Measurements from ENCODE around the gene CCDC24. TPM values are rescaled to one million over a fixed set of nuclear protein-coding genes. Genes with fewer than 3 reads are reported as not detected.
A peak's percentile ranks its signal among the peaks of the same experiment; 100 is the strongest.

The CCDC24 gene
- polyA plus RNA-seq, 1 donor from 2014 or later: 5.3 TPM

DNA sequence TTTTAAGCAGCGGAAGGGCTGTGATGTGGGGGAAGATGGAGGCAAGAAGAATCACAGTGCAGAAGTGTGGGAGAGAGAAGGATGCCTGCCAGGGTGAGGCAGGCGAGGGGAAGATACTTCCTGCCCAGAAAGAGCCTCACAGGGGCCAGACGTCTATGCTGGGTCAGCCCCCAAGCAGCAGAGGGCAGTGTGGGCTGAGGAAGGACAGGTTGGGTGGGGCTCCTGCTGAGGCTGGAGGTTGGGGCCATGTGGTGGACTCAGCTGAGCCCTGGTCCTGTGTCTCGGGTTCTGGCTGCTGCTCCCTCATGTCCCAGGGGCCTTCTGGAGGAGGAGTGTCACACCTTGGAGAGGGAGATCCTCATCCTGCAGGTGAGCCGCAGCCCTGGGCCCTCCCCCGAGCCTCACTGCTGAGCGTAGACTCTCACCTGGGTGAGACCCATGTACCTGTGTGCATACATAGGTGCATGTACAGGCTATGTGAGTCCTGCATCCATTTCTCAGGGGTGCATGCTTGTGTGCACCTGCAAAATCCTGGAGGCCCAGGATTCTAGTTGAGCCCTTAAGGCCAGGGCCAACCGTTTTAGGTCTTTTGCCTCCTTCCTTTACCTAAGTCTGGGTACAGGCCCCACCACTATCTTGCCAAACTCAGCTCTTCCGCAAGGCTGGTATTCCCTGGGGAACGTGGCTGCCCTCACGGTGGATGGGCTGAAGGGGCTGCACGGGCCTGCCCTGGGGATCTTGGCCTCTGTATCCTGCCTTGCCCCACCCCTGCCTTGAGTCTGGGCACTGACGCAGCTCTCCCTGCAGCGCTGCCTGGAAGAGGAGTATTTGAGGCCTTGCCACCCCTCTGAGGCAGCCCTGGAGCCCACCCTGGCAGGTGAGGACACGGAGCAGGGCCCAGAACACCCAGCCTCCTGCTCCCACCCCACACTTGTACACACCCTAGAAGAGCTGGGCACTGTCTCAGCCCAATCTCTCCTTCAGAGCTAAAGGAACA, 3.7 kb downstream of the CCDC24 start:
- H3K4me1 Mint-ChIP-seq: peaks cover 19 to 22% (median 20%) of the 10 kb centered on the region in 3 donors
- peaks cover 3% of the 10 kb centered on the region for H3K36me3 Mint-ChIP-seq
- H3K27me3 Mint-ChIP-seq: no peaks in the 10 kb centered on the region
- no peak overlapping the region for H3K4me3 Mint-ChIP-seq
- H3K9me3 Mint-ChIP-seq: no peaks in the 10 kb centered on the region
- peak overlapping the region in 1 of 3 donors; percentile 57 for H3K27ac Mint-ChIP-seq

DNA sequence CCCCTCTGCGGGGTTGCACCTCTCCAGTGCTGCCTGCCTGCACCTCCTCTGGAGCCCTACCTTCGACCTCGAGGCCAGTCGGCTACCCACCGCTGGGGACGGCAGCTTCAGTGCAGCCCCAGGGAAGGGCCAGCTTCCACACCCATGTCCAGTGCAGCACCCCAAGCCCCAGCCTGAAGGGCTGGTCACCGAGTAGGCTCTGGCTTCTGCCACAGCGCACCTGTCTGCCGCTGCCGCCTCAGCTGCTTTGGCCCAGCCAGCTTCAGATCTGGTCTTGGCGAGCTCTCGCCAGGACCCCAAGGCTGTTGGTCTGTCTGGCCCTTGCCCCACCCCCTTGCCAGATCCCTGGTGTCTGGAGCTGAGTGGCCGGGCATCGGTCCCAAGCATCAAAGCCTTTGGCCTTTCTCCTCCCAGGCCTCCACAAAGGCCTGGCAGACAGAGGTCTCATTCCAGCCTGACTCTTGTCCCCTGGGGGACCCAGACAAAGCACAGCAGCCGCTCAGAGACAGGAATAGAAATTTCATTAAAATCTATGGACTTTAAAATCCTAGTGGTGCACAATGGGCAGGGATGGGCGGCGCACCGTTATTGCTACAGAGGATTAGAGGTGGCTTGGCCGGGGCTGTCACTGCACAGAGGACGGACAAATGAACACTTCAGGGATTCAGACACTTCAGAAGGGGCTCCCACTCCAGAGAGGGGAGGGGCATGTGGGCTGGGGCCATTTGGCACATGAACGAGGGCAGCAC, 4.8 kb downstream of the CCDC24 start:
- H3K36me3 Mint-ChIP-seq: peaks cover 3% of the 10 kb centered on the region
- H3K27ac Mint-ChIP-seq: no peak overlapping the region
- no peaks in the 10 kb centered on the region for H3K27me3 Mint-ChIP-seq
- no peak overlapping the region for H3K4me3 Mint-ChIP-seq
- no peaks in the 10 kb centered on the region for H3K9me3 Mint-ChIP-seq
- peaks cover 16 to 22% (median 17%) of the 10 kb centered on the region in 3 donors for H3K4me1 Mint-ChIP-seq

DNA sequence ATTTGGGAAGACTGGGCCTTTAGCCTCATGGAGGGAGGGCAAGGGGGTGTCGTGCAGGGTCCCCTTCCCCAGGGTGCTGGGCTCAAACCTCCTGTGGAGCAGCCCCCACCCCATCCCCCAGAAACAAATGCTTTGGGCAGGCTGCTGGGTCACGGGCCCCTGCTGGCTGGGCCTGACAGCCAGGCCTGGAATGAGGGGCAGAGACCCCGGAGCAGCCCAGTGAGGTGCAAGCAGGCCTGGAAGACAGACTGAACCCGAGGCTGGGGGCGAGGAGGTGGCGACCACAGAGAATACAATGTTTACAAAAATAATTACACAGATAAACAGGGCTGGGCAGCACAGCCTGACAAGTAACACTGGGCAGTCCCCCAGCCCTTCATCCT, 5.3 kb downstream of the CCDC24 start:
- Mint-ChIP-seq H3K27me3 (no peaks in the 10 kb centered on the region), H3K9me3 (no peaks in the 10 kb centered on the region), H3K4me3 (no peak overlapping the region), H3K27ac (no peak overlapping the region), H3K4me1 (peaks cover 13 to 20% (median 16%) of the 10 kb centered on the region in 3 donors), H3K36me3 (peaks cover 3% of the 10 kb centered on the region)

DNA sequence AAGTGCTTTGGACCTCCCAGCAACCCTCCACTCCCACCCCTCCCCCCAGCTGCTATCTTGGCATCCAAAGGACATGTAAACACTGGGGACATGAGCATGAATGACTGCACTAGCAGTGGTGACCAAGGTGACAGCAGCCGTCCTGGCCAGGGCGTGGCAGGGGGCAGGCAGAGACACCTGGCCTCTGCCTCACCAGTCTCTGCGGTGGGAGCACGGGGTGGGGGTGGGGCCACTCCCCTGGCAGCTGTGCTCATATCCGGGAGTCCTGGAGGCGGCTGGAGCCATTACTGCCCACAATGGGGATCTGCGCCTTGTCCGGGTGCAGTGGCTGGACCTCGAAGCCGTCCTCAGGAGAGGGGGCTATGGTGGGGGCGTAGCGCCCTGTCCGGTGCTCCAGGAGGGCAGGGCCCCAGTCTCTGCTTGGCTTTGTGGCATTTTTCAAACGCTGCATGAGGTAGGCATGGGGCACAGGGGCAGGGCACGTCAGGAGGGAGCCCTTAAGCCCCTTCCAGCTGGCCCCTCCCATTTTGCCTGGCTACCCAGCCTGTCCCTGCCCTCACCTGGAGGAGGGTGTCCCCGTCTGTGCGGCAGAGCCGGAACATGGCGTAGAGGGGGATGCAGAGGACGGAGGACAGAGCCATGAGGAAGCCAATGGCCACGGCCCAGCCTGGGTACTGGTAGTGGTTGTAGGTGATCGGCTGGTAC, 6.0 kb downstream of the CCDC24 start:
- Mint-ChIP-seq H3K27me3 (no peaks in the 10 kb centered on the region), H3K4me3 (no peak overlapping the region), H3K4me1 (peaks cover 12 to 16% (median 15%) of the 10 kb centered on the region in 3 donors), H3K9me3 (no peaks in the 10 kb centered on the region), H3K36me3 (peaks cover 3% of the 10 kb centered on the region), H3K27ac (peak overlapping the region in 1 of 3 donors; percentile 39)

DNA sequence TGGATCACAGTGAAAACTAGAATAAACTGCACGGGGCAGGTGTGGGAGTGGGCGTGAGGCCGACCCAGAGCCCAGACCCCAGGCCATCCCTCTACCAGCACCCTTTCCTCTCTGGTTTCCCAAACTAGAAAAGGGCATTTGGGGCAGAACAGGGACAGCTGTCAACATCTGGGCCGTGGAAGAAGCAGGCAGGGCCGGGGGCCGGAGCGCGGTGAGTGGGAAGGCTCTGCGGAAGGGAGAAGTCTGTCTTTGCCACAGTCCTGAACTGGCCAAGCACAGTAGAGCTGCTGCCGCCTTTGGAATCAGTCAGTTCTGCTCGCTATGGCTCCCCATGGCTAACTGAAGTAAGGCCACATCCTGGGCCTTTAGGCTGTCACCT, 6.6 kb downstream of the CCDC24 start:
- H3K36me3 Mint-ChIP-seq: peaks cover 3% of the 10 kb centered on the region
- H3K9me3 Mint-ChIP-seq: no peaks in the 10 kb centered on the region
- H3K4me1 Mint-ChIP-seq: peaks cover 7 to 11% (median 10%) of the 10 kb centered on the region in 3 donors
- peak overlapping the region in 1 of 3 donors; percentile 39 for H3K27ac Mint-ChIP-seq
- no peak overlapping the region for H3K4me3 Mint-ChIP-seq
- H3K27me3 Mint-ChIP-seq: no peaks in the 10 kb centered on the region

DNA sequence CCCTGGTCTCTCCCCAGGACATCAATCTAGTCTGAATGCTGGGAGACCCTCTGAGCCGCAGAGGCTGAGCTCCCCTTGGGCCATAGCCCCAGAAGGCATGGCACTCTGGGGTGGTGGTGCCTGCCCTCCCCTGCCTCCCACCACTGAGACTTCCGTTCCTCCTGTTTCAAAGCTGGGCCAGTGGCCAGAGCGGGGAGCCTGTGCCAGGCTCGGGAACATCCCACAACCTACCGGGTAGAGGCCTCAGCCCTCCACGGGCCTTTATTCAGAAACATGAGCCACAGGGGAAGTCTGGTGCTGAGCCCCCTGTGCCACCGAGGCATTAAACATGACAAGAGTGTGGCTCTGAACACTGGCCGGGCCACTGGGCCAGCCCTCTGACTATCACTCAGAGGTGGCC, 8.1 kb downstream of the CCDC24 start:
- H3K4me3 Mint-ChIP-seq: no peak overlapping the region
- peak overlapping the region in 1 of 3 donors; percentile 69 for H3K27ac Mint-ChIP-seq
- no peaks in the 10 kb centered on the region for H3K27me3 Mint-ChIP-seq
- peaks cover 0 to 3% (median 2%) of the 10 kb centered on the region in 3 donors for H3K4me1 Mint-ChIP-seq
- peaks cover 3% of the 10 kb centered on the region for H3K36me3 Mint-ChIP-seq
- no peaks in the 10 kb centered on the region for H3K9me3 Mint-ChIP-seq

DNA sequence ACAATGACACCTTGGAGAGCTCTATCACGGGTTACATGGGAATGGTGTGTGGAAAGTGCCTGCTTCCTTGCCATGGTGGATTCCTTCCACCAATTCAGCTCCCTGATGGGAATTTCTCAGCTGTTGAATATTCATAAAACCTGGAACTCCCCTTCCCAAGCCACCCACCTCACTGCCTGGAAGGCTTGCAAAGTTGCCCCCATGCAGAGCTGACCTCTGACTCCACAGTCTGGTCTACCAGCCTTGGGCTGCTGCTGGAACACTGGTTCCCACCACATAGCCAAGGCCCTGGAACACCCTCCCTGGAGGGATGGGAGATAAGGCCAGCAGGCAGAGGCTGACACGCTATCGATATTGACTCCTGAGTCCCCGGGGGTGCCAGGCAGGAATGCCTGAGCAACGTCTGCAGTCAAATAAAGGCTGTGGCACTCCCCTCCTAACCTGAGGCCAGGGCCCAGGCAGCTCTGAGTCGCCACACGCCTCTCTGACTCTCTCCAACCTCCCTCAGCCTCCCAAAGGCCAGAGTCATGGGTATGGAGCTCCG, 8.8 kb downstream of the CCDC24 start:
- H3K4me3 Mint-ChIP-seq: no peak overlapping the region
- no peaks in the 10 kb centered on the region for H3K4me1 Mint-ChIP-seq
- H3K36me3 Mint-ChIP-seq: no peaks in the 10 kb centered on the region
- no peaks in the 10 kb centered on the region for H3K27me3 Mint-ChIP-seq
- no peak overlapping the region for H3K27ac Mint-ChIP-seq
- H3K9me3 Mint-ChIP-seq: no peaks in the 10 kb centered on the region

DNA sequence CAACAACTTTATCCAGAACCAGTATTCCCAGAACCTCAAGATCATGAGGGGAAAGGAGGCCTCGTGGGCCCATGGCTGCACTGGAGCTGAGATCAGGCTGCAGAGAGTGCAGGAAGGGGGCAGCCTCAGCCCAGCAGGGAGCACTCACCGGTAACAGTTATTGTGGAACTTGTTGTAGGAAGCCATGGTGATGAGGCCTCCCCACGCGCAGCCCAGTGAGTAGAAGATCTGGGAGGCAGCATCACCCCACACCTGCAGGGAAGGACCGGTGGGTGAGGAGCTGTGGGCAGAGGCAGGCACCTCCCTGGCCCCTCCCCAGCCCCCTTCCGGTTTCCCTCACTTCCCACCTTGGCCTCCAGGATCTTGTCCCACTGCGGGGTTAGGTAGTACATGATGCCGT, 10.8 kb downstream of the CCDC24 start:
- H3K4me3 Mint-ChIP-seq: no peak overlapping the region
- no peak overlapping the region for H3K27ac Mint-ChIP-seq
- H3K4me1 Mint-ChIP-seq: peaks cover 0 to 3% (median 0%) of the 10 kb centered on the region in 3 donors
- no peaks in the 10 kb centered on the region for H3K36me3 Mint-ChIP-seq
- H3K9me3 Mint-ChIP-seq: no peaks in the 10 kb centered on the region
- H3K27me3 Mint-ChIP-seq: no peaks in the 10 kb centered on the region

DNA sequence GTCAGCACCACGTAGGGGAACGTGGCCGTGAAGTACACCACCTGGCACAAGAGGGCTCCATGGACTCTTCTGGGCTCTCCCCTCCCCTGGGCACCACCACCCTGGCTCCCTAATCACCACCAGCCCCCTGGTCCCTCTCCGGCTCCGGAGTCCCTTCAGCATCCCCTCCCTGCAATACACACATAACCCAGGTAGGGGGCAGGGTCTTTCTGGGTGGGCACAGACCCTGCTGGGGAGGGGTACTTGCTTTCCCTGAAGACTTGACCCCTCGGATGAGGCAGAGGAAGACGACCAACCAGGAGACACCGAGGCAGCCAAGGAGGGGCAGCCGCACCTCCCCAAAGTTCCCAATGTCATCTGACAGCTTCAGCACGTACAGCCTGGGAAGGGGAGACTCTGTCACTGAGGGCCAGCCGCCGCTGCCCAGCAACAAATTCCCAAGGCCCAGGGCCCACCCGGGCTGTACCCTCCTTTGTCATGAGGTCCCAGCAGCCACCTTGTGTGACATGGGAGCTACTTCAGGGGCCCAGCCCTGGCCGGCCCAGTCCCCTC, 11.3 kb downstream of the CCDC24 start:
- Mint-ChIP-seq H3K36me3 (no peaks in the 10 kb centered on the region), H3K4me1 (peaks cover 0 to 3% (median 0%) of the 10 kb centered on the region in 3 donors), H3K27me3 (no peaks in the 10 kb centered on the region)

DNA sequence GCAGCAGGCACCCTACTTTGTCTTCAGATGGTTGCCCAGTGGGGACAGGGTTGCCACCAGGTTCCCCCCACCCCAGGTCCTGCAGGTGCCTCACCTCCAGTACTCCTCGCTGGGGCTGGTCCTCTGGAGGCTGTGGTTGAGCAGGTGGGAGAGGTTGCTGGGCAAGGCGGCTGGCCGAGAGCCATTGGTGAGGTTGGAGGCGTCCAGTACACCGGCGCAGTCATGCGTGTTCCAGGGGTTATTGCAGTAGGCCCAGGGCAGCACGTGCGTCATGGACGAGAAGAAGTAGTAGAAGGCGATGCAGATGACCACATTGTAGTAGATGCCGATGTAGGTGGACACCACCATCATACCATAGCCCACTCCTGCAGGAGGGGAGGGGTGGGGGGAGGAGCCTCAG, 16.9 kb downstream of the CCDC24 start:
- H3K36me3 Mint-ChIP-seq: no peaks in the 10 kb centered on the region
- H3K4me1 Mint-ChIP-seq: peaks cover 0 to 3% (median 0%) of the 10 kb centered on the region in 3 donors
- H3K4me3 Mint-ChIP-seq: no peak overlapping the region
- H3K27ac Mint-ChIP-seq: peak overlapping the region in 1 of 3 donors; percentile 27
- H3K27me3 Mint-ChIP-seq: no peaks in the 10 kb centered on the region
- H3K9me3 Mint-ChIP-seq: no peaks in the 10 kb centered on the region

More for the DNA sequence above, 11.3 kb downstream of the CCDC24 start:
- Mint-ChIP-seq H3K27ac (no peak overlapping the region), H3K4me3 (no peak overlapping the region), H3K9me3 (no peaks in the 10 kb centered on the region)

DNA sequence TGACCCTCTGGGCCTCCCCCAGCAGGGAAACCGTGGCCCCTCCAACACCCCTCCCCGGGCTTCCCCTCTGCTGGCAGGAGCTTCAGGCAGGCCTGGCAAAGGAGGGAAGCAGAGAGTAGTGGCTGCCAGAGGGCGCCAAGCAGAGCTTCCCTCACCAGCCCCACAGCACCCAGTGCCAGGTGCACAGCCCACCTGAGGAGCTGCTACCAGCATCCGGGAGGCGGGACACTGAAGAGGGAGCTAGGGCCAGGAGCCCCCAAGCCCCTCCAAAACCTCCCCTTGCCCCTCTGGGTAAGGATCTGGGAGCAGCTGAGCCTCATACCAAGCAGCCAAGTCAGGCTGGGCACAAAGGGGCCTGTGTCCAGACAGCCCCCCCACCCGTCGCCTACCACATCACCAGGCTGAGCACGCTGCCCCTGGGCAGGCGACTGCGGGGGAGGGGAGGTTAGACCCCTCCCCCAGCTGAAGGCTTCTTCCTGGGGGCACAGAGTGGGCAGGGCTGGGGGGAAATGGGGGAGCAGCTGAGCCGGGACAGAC, 19.6 kb downstream of the CCDC24 start:
- no peaks in the 10 kb centered on the region for H3K36me3 Mint-ChIP-seq
- H3K27me3 Mint-ChIP-seq: no peaks in the 10 kb centered on the region
- no peaks in the 10 kb centered on the region for H3K9me3 Mint-ChIP-seq

DNA sequence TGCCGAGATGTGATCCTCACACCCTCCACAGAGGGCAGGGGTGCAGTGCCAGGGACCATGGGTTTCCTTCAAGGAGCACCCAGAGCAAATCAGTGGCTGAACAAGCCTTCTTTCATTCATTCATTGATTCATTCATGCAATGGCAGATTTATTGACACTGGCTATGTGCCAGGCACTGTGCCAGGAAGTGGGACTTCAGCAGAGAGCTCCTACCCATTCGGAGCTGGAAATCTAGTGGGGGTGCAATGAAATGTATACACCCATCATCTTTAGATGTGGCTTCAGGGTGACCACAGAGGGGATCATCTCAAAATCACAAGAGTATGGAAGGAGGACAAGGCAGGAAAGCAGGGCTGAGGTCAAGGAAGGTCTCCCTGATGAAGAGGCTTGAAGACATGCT, 21.0 kb downstream of the CCDC24 start:
- no peaks in the 10 kb centered on the region for H3K36me3 Mint-ChIP-seq
- H3K9me3 Mint-ChIP-seq: no peaks in the 10 kb centered on the region
- H3K27ac Mint-ChIP-seq: no peak overlapping the region
- no peak overlapping the region for H3K4me3 Mint-ChIP-seq
- no peaks in the 10 kb centered on the region for H3K4me1 Mint-ChIP-seq
- no peaks in the 10 kb centered on the region for H3K27me3 Mint-ChIP-seq

More for the DNA sequence above, 19.6 kb downstream of the CCDC24 start:
- Mint-ChIP-seq H3K4me1 (peaks cover 0 to 3% (median 0%) of the 10 kb centered on the region in 3 donors), H3K4me3 (no peak overlapping the region), H3K27ac (no peak overlapping the region)

DNA sequence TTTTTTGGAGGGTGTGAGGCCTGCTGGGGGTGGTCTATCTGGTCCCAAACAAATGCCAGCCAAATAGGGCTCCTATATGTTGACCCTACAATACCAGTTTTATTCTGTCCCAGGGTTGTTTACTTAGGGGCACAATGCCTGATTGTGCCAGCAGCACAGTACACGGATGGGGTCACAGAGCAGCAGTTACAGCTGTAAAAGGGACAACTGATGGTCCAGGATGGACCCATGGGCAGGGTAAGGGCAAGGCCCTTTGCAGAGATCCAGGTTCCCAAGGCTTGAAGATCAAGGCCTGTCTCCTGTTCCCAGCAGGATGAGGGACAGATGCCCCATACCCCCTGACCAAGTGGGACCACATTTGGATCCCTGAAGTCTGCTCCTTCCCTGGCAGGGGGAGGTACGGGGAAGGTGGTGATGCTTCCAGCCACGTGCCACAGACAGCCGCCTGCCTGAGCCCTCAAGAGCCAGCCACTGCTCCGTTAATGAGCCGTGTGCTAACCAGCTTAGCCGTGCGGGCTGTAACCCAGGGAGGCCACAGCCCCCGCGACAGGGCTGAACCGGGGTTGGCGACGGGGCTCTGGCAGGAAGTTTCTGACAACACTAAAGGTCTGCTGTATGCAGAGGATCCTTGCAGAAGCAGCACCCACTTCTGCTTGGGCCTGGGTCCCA, 21.7 kb downstream of the CCDC24 start:
- H3K4me1 Mint-ChIP-seq: no peaks in the 10 kb centered on the region
- no peak overlapping the region for H3K27ac Mint-ChIP-seq
- no peak overlapping the region for H3K4me3 Mint-ChIP-seq
- no peaks in the 10 kb centered on the region for H3K36me3 Mint-ChIP-seq
- no peaks in the 10 kb centered on the region for H3K9me3 Mint-ChIP-seq
- H3K27me3 Mint-ChIP-seq: no peaks in the 10 kb centered on the region

DNA sequence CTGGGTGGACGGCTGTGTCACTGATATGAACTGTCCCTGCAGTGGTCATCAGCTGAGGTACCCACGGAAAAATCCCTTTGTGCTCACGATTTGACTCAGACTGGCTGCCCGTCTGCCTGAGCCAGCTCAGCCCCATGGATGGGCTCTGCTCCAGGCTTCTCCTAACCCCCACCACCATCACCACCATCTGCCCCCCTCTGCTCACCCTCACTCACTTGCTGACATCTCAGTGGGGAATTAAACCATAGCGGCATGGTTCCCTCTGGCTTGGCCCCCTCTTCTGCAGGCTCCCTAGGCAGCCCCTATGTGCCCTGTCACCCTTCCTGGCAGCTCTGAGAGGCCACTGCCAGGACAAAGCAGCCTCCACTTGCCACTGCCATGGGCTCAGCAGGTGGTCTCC, 22.6 kb downstream of the CCDC24 start:
- Mint-ChIP-seq H3K27ac (no peak overlapping the region), H3K4me3 (no peak overlapping the region), H3K36me3 (no peaks in the 10 kb centered on the region), H3K27me3 (no peaks in the 10 kb centered on the region), H3K9me3 (no peaks in the 10 kb centered on the region), H3K4me1 (no peaks in the 10 kb centered on the region)

Measured in IgD-negative memory B cell (primary cell).